ENCODE results near the gene CD79B. TPM values are rescaled to one million over a fixed set of nuclear protein-coding genes. Genes with fewer than 3 reads are reported as not detected.
"Not testable (repeated sequence)": the region's sequence is repeated elsewhere in the genome, so short reads cannot be mapped to it uniquely, and the experiment has no call there.

Gene CD79B
- total RNA-seq, 1 experiment from 2014 or later = 0.27 TPM

- DNase-seq (ENCODE audit: low read depth) = no peak
These were observed 21.0 kb downstream of the CD79B start, which contains the start of gene CSHL1 for GRCh38 chr17:63911041-63911635. CSHL1 (minus strand) TSS chr17:63911258; CDS start chr17:63911196, 62 bp downstream.

GRCh38 chr17:63910096-63910495 lies 22.0 kb downstream of the CD79B start:
- no peak for DNase-seq (ENCODE audit: low read depth)

- not testable (repeated sequence) for DNase-seq (ENCODE audit: low read depth)
These were observed 22.5 kb downstream of the CD79B start for GRCh38 chr17:63909586-63909985.

GRCh38 chr17:63907161-63907778 lies 24.9 kb downstream of the CD79B start:
- peak; percentile 19 for DNase-seq (ENCODE audit: low read depth)

- DNase-seq (ENCODE audit: low read depth) = not testable (repeated sequence)
These were observed 27.3 kb downstream of the CD79B start for GRCh38 chr17:63904796-63905195.

GRCh38 chr17:63903787-63904201 lies 28.3 kb downstream of the CD79B start:
- not testable (repeated sequence) for DNase-seq (ENCODE audit: low read depth)

- not testable (repeated sequence) for DNase-seq (ENCODE audit: low read depth)
These were observed 30.2 kb downstream of the CD79B start for GRCh38 chr17:63901971-63902370.

GRCh38 chr17:63898899-63899798 lies 33.0 kb downstream of the CD79B start:
- DNase-seq (ENCODE audit: low read depth) = peak; percentile 36

- DNase-seq (ENCODE audit: low read depth) = not testable (repeated sequence)
These were observed 35.4 kb downstream of the CD79B start, which contains the start of gene CSH1 for GRCh38 chr17:63896524-63897354. CSH1 (minus strand) TSS chr17:63896574; CDS start chr17:63896511, 63 bp downstream.

GRCh38 chr17:63894821-63895220 lies 37.3 kb downstream of the CD79B start:
- DNase-seq (ENCODE audit: low read depth) = not testable (repeated sequence)

GRCh38 chr17:63894021-63894420 lies 38.1 kb downstream of the CD79B start:
- not testable (repeated sequence) for DNase-seq (ENCODE audit: low read depth)

- not testable (repeated sequence) for DNase-seq (ENCODE audit: low read depth)
These were observed 39.7 kb downstream of the CD79B start for GRCh38 chr17:63892316-63893037.

- peak; percentile 18 for DNase-seq (ENCODE audit: low read depth)
These were observed 42.9 kb downstream of the CD79B start for GRCh38 chr17:63889026-63889848.

GRCh38 chr17:63885119-63885518 lies 47.0 kb downstream of the CD79B start:
- DNase-seq (ENCODE audit: low read depth) = not testable (repeated sequence)

GRCh38 chr17:63882626-63883126 lies 49.5 kb downstream of the CD79B start:
- DNase-seq (ENCODE audit: low read depth) = not testable (repeated sequence)

- DNase-seq (ENCODE audit: low read depth) = peak; percentile 41
These were observed 50.1 kb downstream of the CD79B start, which contains the start of gene GH2 for GRCh38 chr17:63881935-63882601. GH2 (minus strand) TSS chr17:63881944; CDS start chr17:63881801, 143 bp downstream.

- DNase-seq (ENCODE audit: low read depth) = peak; percentile 13
These were observed 50.8 kb downstream of the CD79B start for GRCh38 chr17:63881337-63881736.

- no peak for DNase-seq (ENCODE audit: low read depth)
These were observed 51.4 kb downstream of the CD79B start for GRCh38 chr17:63880706-63881105.
